Neural progenitor cell (in vitro differentiated cells): ENCODE data around the gene RPE. TPM values are rescaled to one million over a fixed set of nuclear protein-coding genes. Genes with fewer than 3 reads are reported as not detected.

Source experiments
- DNase-seq: peaks from one replicate; pipeline ENCODE4 v3.0.0-alpha.2; 2016; ENCODE audit warnings: low spot score
- H2AFZ ChIP-seq: fragments of 200-600 bp; sonication (generic); replicated peaks from 2 replicates; pipeline ENCODE4 v1.6.1; 2016; ENCODE audit warnings: antibody characterized with exemption
- H3F3A ChIP-seq: fragments of 200-600 bp; sonication (generic); 2 replicates; pipeline ENCODE4 v1.6.1; 2016; ENCODE audit warnings: antibody characterized with exemption, low read depth
- H3K27ac ChIP-seq: fragments of 200-600 bp; sonication (generic); 2 replicates; pipeline ENCODE4 v1.5.1; 2016; ENCODE audit warnings: mild to moderate bottlenecking
- H3K27me3 ChIP-seq: fragments of 200-600 bp; sonication (generic); 2 replicates; pipeline ENCODE4 v1.6.1; 2016; ENCODE audit warnings: mild to moderate bottlenecking, moderate library complexity
- H3K36me3 ChIP-seq: fragments of 200-600 bp; sonication (generic); 2 replicates; pipeline ENCODE4 v1.5.1; 2016
- H3K4me1 ChIP-seq: fragments of 200-600 bp; sonication (generic); 2 replicates; pipeline ENCODE4 v1.6.1; 2016; ENCODE audit warnings: mixed run types
- H3K4me2 ChIP-seq: fragments of 200-600 bp; sonication (generic); 2 replicates; pipeline ENCODE4 v1.6.1; 2016
- H3K4me3 ChIP-seq: fragments of 200-600 bp; sonication (generic); 2 replicates; pipeline ENCODE4 v1.5.1; 2016
- H3K79me2 ChIP-seq: fragments of 200-600 bp; sonication (generic); 2 replicates; pipeline ENCODE4 v1.6.1; 2016; ENCODE audit warnings: low read depth
- H3K9ac ChIP-seq: fragments of 200-600 bp; sonication (generic); 2 replicates; pipeline ENCODE4 v1.6.1; 2016
- H3K9me3 ChIP-seq: fragments of 200-600 bp; sonication (generic); 2 replicates; pipeline ENCODE4 v1.5.1; 2016; ENCODE audit warnings: low read depth
- H4K20me1 ChIP-seq: fragments of 200-600 bp; sonication (generic); 2 replicates; pipeline ENCODE4 v1.6.1; 2016; ENCODE audit warnings: low read depth
- H3K27ac Mint-ChIP-seq: 3 replicates; pipeline ENCODE4 v1.8.0; 2021; ENCODE audit warnings: mixed read lengths
- H3K27me3 Mint-ChIP-seq: 2 replicates; pipeline ENCODE4 v1.8.0; 2022; ENCODE audit warnings: low read depth, mild to moderate bottlenecking, inconsistent platforms, moderate library complexity, mixed read lengths; ENCODE audit not compliant: insufficient read depth
- H3K36me3 Mint-ChIP-seq: 3 replicates; pipeline ENCODE4 v1.8.0; 2021; ENCODE audit warnings: mixed read lengths
- H3K4me1 Mint-ChIP-seq: 3 replicates; pipeline ENCODE4 v1.8.0; 2021; ENCODE audit warnings: mixed read lengths
- H3K4me3 Mint-ChIP-seq: 3 replicates; pipeline ENCODE4 v1.8.0; 2021; ENCODE audit warnings: mild to moderate bottlenecking, moderate library complexity, mixed read lengths
- H3K9me3 Mint-ChIP-seq: 3 replicates; pipeline ENCODE4 v1.8.0; 2020; ENCODE audit warnings: mixed read lengths
- CTCF ChIP-seq: fragments of 200-600 bp; sonication (generic); IDR thresholded peaks from 2 replicates; pipeline ENCODE4 v1.5.1; 2017; ENCODE audit warnings: antibody characterized with exemption, mild to moderate bottlenecking
- EZH2 ChIP-seq: fragments of 200-600 bp; sonication (generic); IDR thresholded peaks from 2 replicates; pipeline ENCODE4 v1.6.1; 2017; ENCODE audit warnings: antibody characterized with exemption, mild to moderate bottlenecking, moderate library complexity
- EZH2phosphoT487 ChIP-seq: fragments of 200-600 bp; sonication (generic); IDR thresholded peaks from 2 replicates; pipeline ENCODE4 v1.6.1; 2017; ENCODE audit warnings: antibody characterized with exemption
- total RNA-seq: library from RNA; depleted of rRNA; stranded (reverse); fragments of >200 nt; gene quantifications from 2 replicates; pipeline ENCODE4 v1.2.3, GENCODE V29; 2015; ENCODE audit warnings: low replicate concordance

Gene RPE
- total RNA-seq, 1 donor from 2014 or later, result 92.3 TPM

- no peak overlapping the region for H3K9ac ChIP-seq
- peak overlapping the region; percentile 33 for H3K4me3 ChIP-seq
- H3K4me1 Mint-ChIP-seq, result peaks cover 52% of the 10 kb centered on the region
- peaks cover 5% of the 10 kb centered on the region for H3K36me3 Mint-ChIP-seq
- DNase-seq, result no peak
- no peaks in the 10 kb centered on the region for H3K9me3 ChIP-seq
- peak overlapping the region; percentile 71 for H3K27ac ChIP-seq
- H3K4me1 ChIP-seq, result peaks cover 29% of the 10 kb centered on the region
- no peaks in the 10 kb centered on the region for H3K27me3 Mint-ChIP-seq
- H3K4me2 ChIP-seq, result peak overlapping the region; percentile 78
- no peak overlapping the region for H2AFZ ChIP-seq
- H4K20me1 ChIP-seq, result no peaks in the 10 kb centered on the region
- peak overlapping the region; percentile 95 for H3K27ac Mint-ChIP-seq
- H3K27me3 ChIP-seq, result no peaks in the 10 kb centered on the region
- H3F3A ChIP-seq, result peaks cover 21% of the 10 kb centered on the region
- peaks cover 2% of the 10 kb centered on the region for H3K9me3 Mint-ChIP-seq
- no peak for TF ChIP-seq EZH2phosphoT487
- TF ChIP-seq EZH2, result no peak
- TF ChIP-seq CTCF, result no peak
- peak overlapping the region; percentile 17 for H3K4me3 Mint-ChIP-seq
- H3K36me3 ChIP-seq, result no peaks in the 10 kb centered on the region
- no peaks in the 10 kb centered on the region for H3K79me2 ChIP-seq
Observed at GRCh38 chr2:209960045-209960444, 42.4 kb upstream of the RPE start.

GRCh38 chr2:209960676-209961630 lies 41.5 kb upstream of the RPE start:
- Histone ChIP-seq H4K20me1 (no peaks in the 10 kb centered on the region), H3K4me1 (peaks cover 29% of the 10 kb centered on the region), H3K4me3 (peak overlapping the region; percentile 33), H3K27ac (peak overlapping the region; percentile 71), H3K79me2 (no peaks in the 10 kb centered on the region), H3K27me3 (no peaks in the 10 kb centered on the region), H3K9ac (no peak overlapping the region), H3K36me3 (no peaks in the 10 kb centered on the region), H2AFZ (no peak overlapping the region), H3F3A (peaks cover 21% of the 10 kb centered on the region), H3K9me3 (no peaks in the 10 kb centered on the region), H3K4me2 (peak overlapping the region; percentile 78)
- TF ChIP-seq EZH2 (no peak), CTCF (peak; percentile 90)
- H3K4me1 Mint-ChIP-seq, result peaks cover 52% of the 10 kb centered on the region
- H3K4me3 Mint-ChIP-seq, result peak overlapping the region; percentile 33
- H3K27me3 Mint-ChIP-seq, result no peaks in the 10 kb centered on the region
- peak overlapping the region; percentile 95 for H3K27ac Mint-ChIP-seq
- DNase-seq, result peak; percentile 86
- peaks cover 5% of the 10 kb centered on the region for H3K36me3 Mint-ChIP-seq
- H3K9me3 Mint-ChIP-seq, result peaks cover 2% of the 10 kb centered on the region

- no peaks in the 10 kb centered on the region for H4K20me1 ChIP-seq
- H3K9me3 ChIP-seq, result no peaks in the 10 kb centered on the region
- H3K9ac ChIP-seq, result no peak overlapping the region
- no peak overlapping the region for H3K4me3 ChIP-seq
- no peak for TF ChIP-seq EZH2
- no peak for TF ChIP-seq CTCF
- no peak for TF ChIP-seq EZH2phosphoT487
- H3K27me3 Mint-ChIP-seq, result no peaks in the 10 kb centered on the region
- H3K36me3 ChIP-seq, result no peaks in the 10 kb centered on the region
- peaks cover 11% of the 10 kb centered on the region for H3F3A ChIP-seq
- H3K4me1 ChIP-seq, result peaks cover 11% of the 10 kb centered on the region
- no peaks in the 10 kb centered on the region for H3K27me3 ChIP-seq
- peaks cover 21% of the 10 kb centered on the region for H3K4me1 Mint-ChIP-seq
- DNase-seq, result no peak
- H3K4me3 Mint-ChIP-seq, result no peak overlapping the region
- H3K9me3 Mint-ChIP-seq, result peaks cover 2% of the 10 kb centered on the region
- no peaks in the 10 kb centered on the region for H3K79me2 ChIP-seq
- no peak overlapping the region for H2AFZ ChIP-seq
- H3K36me3 Mint-ChIP-seq, result peaks cover 2% of the 10 kb centered on the region
- no peak overlapping the region for H3K27ac Mint-ChIP-seq
- no peak overlapping the region for H3K4me2 ChIP-seq
- H3K27ac ChIP-seq, result no peak overlapping the region
Observed at GRCh38 chr2:209965723-209966122, 36.7 kb upstream of the RPE start.
